Stimulated activated CD4-positive, alpha-beta T cell treated with anti-CD3 and anti-CD28 coated beads, Interleukin-1b, Interleukin-23, amount 100 ng/mL, for 24 hours (primary cell): Measurements from ENCODE around the gene SLC39A12.

ENCODE experiments used
- DNase-seq, 4 experiments: peaks; one replicate each; pipeline ENCODE4 v3.0.0-alpha.2; 2020; ENCODE audit warnings: low read depth in 4 of 4, low spot score in 1 of 4

SLC39A12 gene

DNA sequence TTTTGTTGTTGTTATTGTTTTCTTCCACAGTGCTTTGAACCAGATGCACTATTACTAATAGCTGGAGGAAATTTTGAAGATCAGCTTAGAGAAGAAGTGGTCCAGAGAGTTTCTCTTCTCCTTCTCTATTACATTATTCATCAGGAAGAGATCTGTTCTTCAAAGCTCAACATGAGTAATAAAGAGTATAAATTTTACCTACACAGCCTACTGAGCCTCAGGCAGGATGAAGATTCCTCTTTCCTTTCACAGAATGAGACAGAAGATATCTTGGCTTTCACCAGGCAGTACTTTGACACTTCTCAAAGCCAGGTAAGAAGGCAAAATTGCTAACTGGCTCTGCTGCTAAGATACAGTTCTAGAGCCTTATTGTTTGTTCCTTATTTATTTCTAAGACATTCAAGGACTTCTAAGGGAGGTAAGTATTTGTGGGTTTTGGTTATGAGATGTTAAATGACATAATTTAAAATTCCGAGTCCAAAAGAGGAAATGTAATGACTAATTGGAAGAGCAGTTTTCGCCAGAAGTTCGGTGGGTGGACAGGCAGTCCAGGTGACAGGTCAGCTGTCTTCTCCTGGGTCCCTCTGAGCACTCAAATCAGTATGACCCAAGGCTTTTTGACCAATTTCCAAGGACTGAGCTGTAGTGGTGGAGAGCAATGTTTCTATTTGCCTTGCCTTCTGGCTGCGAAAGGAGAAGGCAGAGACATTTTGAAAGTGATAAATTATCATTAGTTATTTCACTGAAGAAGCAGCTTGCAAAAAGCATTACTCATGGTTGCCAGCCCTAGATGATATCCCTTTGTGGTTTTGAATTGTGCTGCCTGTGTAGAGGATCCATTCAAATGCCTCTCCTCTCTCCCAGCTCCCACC lies 10.1 kb downstream of the SLC39A12 start:
- no peak for DNase-seq

DNA sequence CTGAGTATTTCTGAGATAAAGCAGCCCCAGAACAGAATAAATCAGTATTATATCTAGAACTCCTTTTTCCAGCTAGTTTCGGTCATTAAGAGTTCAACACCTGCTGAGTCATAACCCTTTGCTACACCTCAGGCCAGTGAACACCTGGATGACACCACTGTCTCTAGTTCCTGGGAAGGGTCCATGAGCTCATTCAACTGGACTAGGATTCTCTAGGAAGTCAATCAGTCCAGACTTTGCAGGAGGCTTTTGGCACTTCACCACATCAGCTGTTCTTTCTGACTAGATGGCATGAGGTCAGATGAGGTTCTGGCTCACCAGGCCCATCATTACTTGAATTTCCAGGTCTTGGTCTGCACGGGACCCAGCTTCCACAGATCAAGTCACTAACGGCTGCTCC lies 11.7 kb downstream of the SLC39A12 start:
- DNase-seq: no peak

DNA sequence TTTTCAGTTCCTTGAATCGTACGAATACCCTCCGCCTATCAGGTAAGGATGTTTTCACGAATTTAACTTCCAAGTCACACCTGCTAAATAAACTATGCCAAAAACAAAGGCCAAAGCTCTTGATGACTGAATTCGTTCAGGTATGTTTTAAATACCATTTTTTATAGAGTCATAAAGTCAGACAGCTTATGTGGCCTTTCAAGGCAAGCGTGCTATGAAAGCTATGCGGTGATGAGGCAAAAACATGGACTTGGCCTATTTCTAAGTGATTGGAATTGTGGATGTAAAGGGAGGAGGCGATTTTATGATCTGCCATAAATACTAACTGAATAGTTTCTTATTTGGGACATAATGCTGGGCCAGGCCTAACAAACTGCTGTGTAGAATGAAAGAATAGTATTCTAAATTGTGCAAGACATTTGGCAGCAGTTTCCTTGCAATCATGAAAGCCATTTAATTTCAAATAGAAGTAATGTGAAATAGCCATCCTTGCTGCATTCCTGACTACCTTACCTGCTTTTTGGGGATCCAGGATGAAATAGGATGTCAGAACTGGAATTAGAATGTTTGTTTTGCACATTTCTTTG lies 14.0 kb downstream of the SLC39A12 start:
- DNase-seq: no peak

DNA sequence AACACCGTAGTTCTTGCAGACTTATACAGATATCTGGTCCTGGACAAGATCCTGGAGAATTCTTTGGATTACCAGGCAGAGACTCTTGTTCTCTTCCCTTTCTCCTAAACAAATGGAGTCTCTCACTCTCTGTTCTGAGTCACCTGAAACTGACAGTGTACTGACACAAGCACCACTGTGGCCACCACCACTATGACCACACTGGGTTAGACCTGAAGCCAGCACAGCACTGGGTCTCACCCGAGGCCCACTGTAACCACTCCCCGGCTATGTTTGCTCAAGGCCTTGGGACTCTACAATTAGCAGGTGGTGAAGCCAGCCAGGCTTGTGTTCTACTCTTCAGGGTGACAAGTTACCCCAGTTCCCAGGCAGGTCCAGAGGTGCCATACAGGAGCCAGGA lies 22.8 kb downstream of the SLC39A12 start:
- no peak for DNase-seq

DNA sequence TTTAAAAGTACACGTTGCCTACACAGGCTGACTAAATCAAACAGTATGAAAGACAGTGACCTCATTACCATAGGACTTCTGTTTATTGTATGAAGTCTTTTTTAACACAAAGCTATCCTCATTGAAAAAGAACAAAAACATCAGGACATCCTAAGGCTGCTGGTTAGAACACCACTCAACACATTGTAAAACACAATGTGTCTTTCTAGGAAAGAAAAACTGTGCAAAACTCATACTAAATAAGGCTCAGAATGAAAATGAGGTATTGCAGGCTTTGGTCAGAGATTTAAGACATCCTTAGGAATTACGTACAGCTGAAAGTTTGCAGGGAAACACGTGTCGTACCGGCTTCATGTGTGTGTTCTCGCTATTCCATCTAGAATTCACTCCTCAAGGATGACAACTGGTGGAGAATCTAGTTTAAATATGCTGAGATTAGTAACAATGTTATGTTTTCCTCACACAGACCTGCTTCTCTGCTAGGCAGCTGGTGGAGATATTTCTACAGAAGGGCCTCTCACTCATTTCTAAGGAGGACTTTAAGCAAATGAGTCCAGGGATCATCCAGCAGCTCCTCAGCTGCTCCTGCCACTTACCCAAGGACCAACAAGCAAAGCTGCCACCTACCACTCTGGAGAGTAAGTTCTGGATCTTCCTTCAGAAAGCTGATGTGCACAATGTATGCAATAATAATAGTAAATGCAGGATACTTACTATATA lies 29.3 kb downstream of the SLC39A12 start:
- no peak for DNase-seq

DNA sequence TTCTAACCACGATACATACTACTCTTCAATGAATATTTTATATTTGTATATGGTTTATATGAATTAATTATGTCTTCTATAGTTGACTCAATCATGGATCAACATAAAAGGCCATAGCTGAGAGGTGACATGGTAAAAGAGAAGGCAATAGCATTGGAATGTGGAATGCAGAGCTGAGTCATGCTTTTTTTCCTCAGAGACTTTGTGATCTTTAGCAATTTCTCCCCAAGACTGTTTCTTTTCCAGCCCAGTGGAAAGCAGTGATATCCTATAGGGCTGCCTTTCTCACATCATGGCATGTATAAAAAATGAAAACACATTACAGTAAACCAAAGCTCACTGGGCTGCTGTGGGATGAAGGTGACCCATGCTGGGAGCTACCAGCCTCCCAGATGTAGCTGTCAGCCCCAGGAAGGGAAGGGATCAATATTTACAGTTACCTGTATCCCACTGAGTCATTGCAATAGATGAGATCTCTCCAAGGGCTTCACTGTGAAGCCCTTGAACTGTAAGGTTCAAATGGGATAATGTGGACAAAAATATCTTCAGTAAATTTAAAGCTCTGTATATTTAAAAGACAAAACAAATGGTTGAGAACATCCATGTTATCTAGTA lies 30.2 kb downstream of the SLC39A12 start:
- DNase-seq: no peak

DNA sequence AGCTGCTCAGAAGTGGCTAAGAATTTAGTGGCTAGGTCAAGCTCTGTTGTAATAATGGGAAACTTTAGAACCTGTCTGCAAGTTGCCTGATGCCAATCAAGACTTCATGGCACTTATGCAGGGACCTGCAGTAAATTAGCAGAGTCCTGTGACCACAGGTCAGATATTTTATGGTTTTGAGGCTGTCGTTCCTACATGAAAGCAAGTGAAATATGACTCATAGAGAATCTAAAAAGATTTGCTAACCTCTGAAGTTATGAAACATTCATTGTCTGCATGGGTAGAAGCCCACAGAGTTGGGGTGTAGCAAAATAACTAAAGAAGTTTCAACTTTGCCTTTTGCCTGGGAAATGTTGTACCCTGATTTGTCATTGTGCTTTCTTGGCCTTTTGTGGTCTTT lies 32.3 kb downstream of the SLC39A12 start:
- DNase-seq: no peak

DNA sequence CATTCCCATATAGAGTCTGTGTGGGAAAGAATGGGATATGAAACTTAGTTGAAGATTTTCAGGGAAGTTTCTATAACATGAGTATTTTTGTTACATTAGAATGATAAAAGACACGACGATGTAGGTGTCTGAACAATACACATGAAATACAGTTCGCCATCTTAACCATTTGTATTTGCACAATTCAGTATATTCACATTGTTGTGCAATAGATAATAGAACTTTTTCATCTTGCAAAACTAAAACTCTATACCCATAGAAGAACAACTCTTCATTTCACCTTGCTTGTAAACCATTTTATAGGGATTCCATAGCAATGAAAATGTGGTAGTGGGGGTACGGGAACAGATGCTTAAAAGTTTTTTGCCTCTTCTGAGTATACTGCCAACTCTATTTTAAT lies 32.8 kb downstream of the SLC39A12 start:
- DNase-seq: no peak

DNA sequence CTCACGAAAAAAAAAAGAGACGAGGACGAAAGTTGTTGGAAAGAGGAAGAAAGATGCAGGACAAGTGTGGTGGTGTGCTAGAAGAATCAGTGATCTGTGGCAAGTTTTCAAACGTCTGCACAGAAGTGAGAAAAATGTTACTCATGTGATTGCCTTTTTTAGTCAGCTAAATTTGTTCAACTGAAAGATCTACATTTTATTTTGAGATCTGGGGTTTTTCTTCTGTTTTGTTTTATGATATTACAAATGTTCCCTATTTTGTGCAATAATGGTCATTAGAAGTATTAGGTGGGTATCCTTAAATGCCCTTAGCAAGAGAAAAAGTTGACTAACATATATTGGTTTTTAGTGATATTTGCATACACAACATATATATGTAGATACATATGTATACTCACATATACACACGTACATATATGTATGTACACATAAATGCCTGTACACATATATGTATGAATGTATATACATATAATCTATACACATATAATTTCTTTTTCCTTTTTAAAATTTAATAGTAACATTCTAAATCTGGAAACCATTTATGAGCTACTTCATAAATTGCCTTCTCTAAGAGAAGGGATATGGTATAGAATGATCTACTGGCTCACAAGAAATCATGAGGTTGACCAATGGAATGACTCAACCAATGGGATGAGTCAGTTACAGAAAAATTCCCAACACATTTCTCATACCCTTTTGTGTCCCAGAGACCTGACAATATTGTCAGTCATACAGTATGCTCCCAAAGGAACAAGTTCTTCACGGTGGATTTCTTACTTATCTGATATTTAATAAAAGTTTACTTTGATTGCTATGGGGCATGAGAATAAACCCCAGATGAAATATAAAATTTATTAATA lies 38.4 kb downstream of the SLC39A12 start:
- DNase-seq: no peak

DNA sequence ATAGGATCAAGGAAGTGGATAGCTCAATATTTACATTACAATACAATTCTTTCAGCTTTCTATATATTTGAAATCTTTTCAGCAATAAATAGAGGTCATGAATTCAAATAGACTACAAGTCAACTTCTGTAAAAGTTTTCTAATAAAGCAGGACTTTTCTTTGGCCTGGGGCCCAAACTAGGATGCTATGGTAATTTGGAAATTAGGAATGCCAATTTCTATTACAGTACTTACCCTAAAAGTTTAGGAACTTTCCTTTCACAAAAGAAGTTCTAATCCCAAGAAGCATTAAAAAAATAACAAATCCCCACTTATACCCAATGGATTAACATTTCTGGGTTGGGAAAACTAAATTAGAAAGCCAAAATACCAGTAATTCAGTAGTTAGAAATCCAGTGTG lies 40.5 kb downstream of the SLC39A12 start:
- no peak for DNase-seq

DNA sequence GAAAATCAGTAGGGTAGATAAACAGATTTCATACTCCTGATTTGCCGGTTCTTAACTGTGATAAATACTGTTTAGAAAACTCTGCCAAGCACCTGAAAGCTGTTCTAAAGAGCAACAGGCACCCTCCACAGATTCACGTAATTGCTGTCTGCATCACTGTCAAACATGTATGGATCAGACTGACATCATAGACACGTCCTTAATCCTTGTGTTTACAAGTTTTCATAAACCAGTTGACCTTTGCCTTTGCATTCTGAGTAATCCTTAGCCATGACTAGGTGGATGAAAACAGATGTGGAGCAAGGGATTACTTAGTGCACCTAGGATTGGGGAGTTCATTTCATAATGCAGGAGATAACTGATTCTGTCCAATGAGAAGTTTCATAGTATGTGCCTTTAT lies 41.6 kb downstream of the SLC39A12 start:
- no peak for DNase-seq

DNA sequence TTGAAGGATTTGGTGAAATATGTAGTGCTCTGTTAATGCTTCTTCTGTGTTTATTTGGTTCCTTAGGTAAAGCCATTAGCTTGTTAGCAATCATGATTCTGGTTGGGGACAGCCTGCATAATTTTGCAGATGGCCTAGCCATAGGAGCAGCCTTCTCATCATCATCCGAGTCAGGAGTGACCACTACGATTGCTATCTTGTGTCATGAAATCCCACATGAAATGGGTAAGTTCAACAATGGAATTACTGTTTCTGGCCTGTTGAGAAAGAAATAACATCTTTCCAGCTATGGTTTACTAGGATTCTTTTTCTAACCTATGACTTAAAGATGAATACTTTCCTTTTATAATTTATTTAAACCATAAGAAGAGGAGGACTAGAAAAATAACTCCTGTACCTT lies 48.9 kb downstream of the SLC39A12 start:
- no peak for DNase-seq

DNA sequence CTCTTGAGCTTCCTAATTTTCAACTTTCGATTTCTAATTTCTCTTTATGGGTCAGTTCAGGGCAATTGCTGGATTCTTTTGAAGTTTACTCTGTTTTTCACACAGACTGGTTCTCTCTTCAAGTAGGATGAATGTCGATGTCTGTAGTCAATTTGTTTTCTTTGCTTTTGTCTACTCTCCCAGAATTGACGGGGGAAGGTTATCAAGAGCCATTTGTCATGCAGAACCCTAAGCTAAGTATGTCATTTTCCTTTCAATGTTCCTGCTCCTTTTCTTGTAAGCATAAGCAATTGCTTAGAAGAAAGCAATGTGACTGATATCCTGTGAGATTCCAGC lies 53.7 kb downstream of the SLC39A12 start:
- no peak for DNase-seq

DNA sequence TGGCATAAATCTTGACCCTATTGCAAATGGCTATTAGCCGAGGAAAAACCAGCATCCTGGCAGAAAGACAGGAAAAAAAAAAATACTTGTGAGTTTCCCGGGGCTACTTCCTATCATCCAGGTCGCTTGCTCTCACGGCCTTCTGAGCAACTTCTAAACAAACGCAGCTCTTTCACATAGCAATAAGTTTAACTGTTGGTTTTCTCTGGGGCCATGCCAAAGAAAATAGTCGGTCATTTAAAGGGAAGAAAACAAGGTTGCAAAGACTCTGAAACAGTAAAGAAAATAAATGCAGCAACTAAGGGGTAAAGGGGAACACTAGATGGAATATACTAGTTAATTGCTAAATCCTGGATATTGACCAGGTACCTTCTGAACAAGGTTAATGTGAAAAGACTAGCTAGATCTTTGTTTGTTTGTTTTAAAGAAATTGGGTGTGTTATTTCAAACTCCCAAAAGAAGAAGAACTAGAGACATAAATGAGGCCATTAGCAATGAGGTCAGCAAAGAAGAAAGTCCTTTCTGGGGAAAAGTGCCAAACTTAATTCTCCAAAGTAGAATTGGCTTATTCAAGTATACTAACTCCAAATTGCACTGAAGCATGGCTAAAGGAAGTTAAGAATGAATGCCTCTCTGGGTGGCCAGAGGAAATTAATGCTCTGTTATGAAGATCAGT lies 54.2 kb downstream of the SLC39A12 start:
- no peak for DNase-seq

DNA sequence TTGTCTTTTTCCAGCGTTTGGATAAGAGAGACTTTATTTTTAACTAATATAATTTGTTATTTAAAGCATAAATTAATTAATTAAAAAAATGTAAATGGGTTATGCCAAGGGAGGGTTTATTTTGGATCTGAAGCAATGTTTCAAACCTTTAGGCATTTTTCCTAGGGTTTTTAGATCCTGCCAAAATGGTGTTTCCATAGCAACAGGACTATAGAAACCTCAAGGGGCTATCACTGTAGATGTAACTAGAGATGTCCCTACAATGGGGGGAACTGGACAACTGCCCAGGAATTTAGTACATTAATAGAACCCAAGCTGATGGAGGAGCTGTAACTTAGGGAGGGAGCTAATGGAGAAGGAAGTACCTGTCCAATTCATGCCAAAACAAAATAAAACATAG lies 57.3 kb downstream of the SLC39A12 start:
- DNase-seq: no peak

DNA sequence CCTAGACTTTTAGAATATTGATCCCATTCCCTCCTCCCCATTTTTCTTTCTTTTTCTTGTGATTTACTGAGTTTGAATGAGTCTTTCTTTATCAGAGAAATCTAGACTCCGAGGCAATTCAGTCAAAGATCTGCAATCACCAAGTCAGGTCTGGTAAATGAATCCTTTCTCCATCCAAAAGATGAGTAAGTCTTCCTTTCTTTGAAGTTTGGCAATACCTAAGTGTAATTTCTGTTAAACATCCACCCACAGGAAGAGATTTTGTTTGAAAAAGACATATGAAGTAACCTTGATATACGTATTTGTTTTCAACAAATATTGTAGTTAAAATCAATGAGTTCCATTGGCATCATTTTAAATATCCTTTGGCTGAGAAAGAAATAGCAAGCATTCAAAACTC lies 58.3 kb downstream of the SLC39A12 start:
- no peak for DNase-seq

DNA sequence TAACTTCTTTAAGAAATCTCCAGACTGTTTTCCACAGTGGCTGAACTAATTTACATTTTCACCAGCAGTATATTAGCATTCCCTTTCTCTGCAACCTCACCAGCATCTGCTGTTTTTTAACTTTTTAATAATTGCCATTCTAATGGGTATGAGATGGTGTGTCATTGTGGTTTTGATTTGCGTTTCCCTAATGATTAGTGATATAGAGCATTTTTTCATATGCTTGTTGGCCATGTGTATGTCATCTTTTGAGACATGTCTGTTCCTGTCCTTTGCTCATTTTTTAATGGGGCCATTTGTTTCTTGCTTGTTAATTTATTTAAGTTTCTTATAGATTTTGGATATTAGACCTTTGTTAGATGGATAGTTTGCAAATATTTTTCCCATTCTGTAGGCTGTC lies 68.8 kb downstream of the SLC39A12 start:
- no peak for DNase-seq

DNA sequence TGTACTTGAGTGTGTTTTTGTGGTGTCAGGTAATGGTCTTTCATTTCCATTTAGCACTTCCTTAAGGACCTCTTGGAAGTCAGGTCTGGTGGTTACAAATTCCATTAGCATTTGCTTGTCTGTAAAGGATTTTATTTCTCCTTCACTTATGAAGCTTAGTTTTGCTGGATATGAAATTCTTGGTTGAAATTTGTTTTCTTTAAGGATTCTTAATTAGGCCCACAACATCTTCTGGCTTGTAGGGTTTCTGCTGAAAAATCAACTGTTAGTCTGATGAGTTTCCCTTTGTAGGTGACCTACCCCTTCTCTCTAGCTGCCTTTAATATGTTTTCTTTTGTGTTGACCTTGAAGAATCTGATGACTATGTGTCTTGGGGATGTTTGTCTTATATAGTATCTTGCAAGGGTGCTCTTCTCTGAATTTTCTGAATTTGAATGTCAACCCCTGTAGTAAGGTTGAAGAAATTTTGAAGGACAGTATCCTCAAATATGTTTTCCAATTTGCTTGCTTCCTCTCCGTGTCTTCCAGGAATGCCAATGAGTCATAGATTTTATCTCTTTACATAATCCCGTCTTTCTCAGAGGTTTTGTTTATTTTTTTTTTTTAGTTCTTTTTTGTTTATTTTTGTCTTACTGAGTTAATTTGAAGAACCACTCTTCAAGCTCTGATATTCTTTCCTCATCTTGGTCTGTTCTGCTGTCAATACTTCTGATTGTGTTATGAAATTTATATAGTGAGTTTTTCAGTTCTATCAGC lies 70.2 kb downstream of the SLC39A12 start:
- no peak for DNase-seq

DNA sequence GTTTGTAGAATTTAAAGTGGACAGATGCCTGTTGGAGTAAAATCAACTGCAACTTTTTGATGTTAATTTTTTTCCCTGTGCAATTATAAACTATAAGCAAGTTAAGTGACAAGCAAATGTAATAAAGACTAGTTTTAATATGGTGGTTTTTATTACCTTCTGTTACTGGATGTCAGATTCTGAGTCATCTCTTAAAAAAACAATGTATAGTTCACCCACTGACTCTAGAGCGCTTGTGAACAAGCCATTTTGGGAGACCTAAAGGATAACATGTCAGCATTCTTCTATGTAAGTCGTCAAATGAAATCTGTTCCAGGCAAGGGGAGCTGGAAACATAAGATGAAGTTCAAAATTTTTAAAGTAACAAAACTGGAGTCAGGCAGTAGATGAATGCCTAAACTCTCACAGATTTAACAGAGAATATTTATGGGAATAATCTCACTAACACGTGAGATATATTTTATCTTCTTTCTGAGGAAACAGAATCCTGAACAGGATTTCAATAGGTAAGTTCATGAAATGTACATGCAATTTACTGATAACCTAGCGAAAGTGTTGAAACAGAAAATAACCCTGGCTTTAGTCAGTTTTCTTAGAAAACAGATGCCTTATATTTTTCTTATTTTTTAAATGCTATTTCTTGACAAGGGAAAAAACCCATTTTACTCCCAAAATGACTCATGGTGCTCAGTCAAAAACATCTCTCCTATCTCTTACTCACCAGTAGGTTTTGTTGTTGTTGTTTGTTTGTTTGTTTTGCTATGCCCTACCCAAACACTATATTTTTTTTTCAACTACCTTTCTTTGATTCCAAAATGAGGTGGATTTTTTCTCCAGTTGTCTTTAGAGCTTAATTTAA lies 91.7 kb downstream of the SLC39A12 start:
- no peak for DNase-seq
